Parathyroid adenoma (tissue), 2 donors: Measurements from ENCODE around the gene NKD1.

Experiments used
- H2AFZ ChIP-seq: fragments of 300-600 bp; sonication (generic); one replicate; pipeline ENCODE4 v1.7.0; 2017; ENCODE audit warnings: antibody characterized with exemption, mild to moderate bottlenecking
- H3K27ac ChIP-seq: fragments of 300-600 bp; sonication (generic); one replicate; pipeline ENCODE4 v1.7.0; 2017
- H3K27me3 ChIP-seq: fragments of 300-600 bp; sonication (generic); one replicate; pipeline ENCODE4 v1.7.0; 2017; ENCODE audit warnings: low read length; ENCODE audit not compliant: control insufficient read depth, insufficient read depth
- H3K36me3 ChIP-seq: fragments of 300-600 bp; sonication (generic); one replicate; pipeline ENCODE4 v1.7.0; 2017; ENCODE audit warnings: low read length; ENCODE audit not compliant: control insufficient read depth, insufficient read depth
- H3K4me1 ChIP-seq: fragments of 300-600 bp; sonication (generic); one replicate; pipeline ENCODE4 v1.7.0; 2017; ENCODE audit warnings: control low read depth
- H3K4me2 ChIP-seq: fragments of 300-600 bp; sonication (generic); one replicate; pipeline ENCODE4 v1.7.0; 2017; ENCODE audit warnings: low read length
- H3K4me3 ChIP-seq: fragments of 300-600 bp; sonication (generic); one replicate; pipeline ENCODE4 v1.7.0; 2017; ENCODE audit warnings: low read depth, low read length
- H3K79me2 ChIP-seq: fragments of 300-600 bp; sonication (generic); one replicate; pipeline ENCODE4 v1.7.0; 2017; ENCODE audit warnings: control low read depth
- H3K9ac ChIP-seq: fragments of 300-600 bp; sonication (generic); one replicate; pipeline ENCODE4 v1.7.0; 2017; ENCODE audit warnings: mild to moderate bottlenecking
- H3K9me3 ChIP-seq: fragments of 300-600 bp; sonication (generic); one replicate; pipeline ENCODE4 v1.7.0; 2017; ENCODE audit warnings: low read length; ENCODE audit not compliant: control insufficient read depth
- TF ChIP-seq, protein P1 (sequence below): fragments of 300-600 bp; sonication (generic); IDR thresholded peaks from one replicate; pipeline ENCODE4 v1.7.0; 2017; ENCODE audit warnings: antibody characterized with exemption, mild to moderate bottlenecking
- donor health status: primary hyperparathyroidism.

Gene NKD1

DNA sequence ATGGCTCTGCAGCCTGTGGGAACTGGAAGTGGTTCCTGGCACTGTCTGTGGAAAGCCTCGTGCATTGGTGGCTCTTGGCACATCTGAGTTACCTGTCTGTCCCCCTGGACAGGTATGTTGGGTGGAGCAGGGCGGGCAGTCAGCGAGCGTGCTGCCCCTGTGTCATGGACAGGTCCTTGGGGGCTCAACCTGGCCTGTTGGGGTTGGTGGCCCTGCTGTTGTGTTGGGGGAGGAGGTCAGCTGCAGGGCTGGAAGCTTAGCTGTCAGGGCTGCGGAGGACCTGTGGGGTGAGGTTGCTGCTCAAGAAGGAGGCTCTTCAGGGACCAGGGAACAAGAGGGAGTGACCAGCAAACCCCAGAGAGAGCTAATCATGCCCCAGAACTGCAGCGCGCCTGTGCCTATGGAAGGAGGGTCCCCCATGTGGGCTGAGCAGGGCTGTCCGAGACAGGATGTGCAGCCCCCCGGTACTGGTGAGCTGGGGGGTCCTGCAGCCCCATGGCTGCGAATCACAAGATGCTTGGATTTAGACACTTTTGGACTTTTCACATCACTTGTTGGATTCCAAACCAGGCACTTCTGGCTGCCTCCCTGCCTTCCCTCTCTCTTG, 7.2 kb downstream of the NKD1 start:
- Histone ChIP-seq H3K4me3 (no peak overlapping the region), H2AFZ (no peak overlapping the region), H3K27me3 (no peaks in the 10 kb centered on the region), H3K9ac (no peak overlapping the region), H3K79me2 (no peaks in the 10 kb centered on the region), H3K4me1 (no peaks in the 10 kb centered on the region), H3K27ac (no peak overlapping the region), H3K36me3 (no peaks in the 10 kb centered on the region), H3K4me2 (no peak overlapping the region), H3K9me3 (no peaks in the 10 kb centered on the region)
- TF ChIP-seq, protein P1, sequence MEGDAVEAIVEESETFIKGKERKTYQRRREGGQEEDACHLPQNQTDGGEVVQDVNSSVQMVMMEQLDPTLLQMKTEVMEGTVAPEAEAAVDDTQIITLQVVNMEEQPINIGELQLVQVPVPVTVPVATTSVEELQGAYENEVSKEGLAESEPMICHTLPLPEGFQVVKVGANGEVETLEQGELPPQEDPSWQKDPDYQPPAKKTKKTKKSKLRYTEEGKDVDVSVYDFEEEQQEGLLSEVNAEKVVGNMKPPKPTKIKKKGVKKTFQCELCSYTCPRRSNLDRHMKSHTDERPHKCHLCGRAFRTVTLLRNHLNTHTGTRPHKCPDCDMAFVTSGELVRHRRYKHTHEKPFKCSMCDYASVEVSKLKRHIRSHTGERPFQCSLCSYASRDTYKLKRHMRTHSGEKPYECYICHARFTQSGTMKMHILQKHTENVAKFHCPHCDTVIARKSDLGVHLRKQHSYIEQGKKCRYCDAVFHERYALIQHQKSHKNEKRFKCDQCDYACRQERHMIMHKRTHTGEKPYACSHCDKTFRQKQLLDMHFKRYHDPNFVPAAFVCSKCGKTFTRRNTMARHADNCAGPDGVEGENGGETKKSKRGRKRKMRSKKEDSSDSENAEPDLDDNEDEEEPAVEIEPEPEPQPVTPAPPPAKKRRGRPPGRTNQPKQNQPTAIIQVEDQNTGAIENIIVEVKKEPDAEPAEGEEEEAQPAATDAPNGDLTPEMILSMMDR: no peak

- no peak overlapping the region for H3K4me3 ChIP-seq
- no peak overlapping the region for H3K9ac ChIP-seq
- H2AFZ ChIP-seq: no peak overlapping the region
- no peaks in the 10 kb centered on the region for H3K36me3 ChIP-seq
- H3K27me3 ChIP-seq: no peaks in the 10 kb centered on the region
- H3K79me2 ChIP-seq: no peaks in the 10 kb centered on the region
- H3K4me2 ChIP-seq: no peak overlapping the region
- TF ChIP-seq, protein P1: no peak
- H3K4me1 ChIP-seq: no peaks in the 10 kb centered on the region
- no peaks in the 10 kb centered on the region for H3K9me3 ChIP-seq
- H3K27ac ChIP-seq: no peak overlapping the region
These were observed 7.9 kb downstream of the NKD1 start for GRCh38 chr16:50555952-50556673.

DNA sequence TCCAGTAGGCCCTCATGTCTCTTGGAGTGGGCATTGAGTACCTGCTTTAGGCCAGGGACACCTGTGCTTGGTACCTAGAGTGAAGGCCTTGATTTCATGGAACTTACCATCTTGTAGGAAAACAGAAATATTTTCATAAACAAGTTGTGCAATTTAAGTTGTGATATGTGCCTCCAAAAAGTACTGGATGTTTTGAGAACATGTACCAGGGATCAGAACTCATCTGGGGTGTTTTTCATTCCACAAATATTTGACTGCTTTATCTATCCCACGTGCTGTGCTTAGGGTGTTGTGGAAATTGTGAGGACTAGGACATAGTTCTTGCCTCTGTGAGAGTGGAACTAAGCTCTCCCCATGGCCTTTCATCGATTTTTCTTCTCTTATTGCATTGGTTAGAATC, 8.8 kb downstream of the NKD1 start:
- TF ChIP-seq, protein P1: no peak
- Histone ChIP-seq H2AFZ (no peak overlapping the region), H3K36me3 (no peaks in the 10 kb centered on the region), H3K9ac (no peak overlapping the region), H3K9me3 (no peaks in the 10 kb centered on the region), H3K4me2 (no peak overlapping the region), H3K4me1 (no peaks in the 10 kb centered on the region), H3K27ac (no peak overlapping the region), H3K4me3 (no peak overlapping the region), H3K27me3 (no peaks in the 10 kb centered on the region), H3K79me2 (no peaks in the 10 kb centered on the region)

GRCh38 chr16:50558913-50559312, 10.7 kb downstream of the NKD1 start:
- H3K36me3 ChIP-seq: no peaks in the 10 kb centered on the region

More at GRCh38 chr16:50558913-50559312, 10.7 kb downstream of the NKD1 start:
- H3K9me3 ChIP-seq: no peaks in the 10 kb centered on the region
- no peaks in the 10 kb centered on the region for H3K79me2 ChIP-seq
- H3K9ac ChIP-seq: no peak overlapping the region
- no peaks in the 10 kb centered on the region for H3K27me3 ChIP-seq
- H2AFZ ChIP-seq: no peak overlapping the region
- H3K4me3 ChIP-seq: no peak overlapping the region
- TF ChIP-seq, protein P1: no peak
- H3K4me2 ChIP-seq: no peak overlapping the region
- no peak overlapping the region for H3K27ac ChIP-seq
- no peaks in the 10 kb centered on the region for H3K4me1 ChIP-seq
